HCT116 (cell line): ENCODE data around the gene SWT1.

Source experiments
- CBX3 ChIP-seq: IDR thresholded peaks from 2 replicates; pipeline ENCODE4 v1.6.1; 2012; ENCODE audit warnings: low read depth
- CEBPB ChIP-seq: IDR thresholded peaks from 2 replicates; pipeline ENCODE4 v1.6.1; 2012; ENCODE audit warnings: low read depth
- EZH2 ChIP-seq: fragments of 200-600 bp; sonication (generic); IDR thresholded peaks from 2 replicates; pipeline ENCODE4 v1.6.1; 2017; ENCODE audit warnings: antibody characterized with exemption, mixed run types
- EZH2phosphoT487 ChIP-seq: fragments of 200-600 bp; IDR thresholded peaks from 2 replicates; pipeline ENCODE4 v1.6.1; 2018; ENCODE audit warnings: antibody characterized with exemption, borderline replicate concordance
- FOSL1 ChIP-seq: IDR thresholded peaks from 2 replicates; pipeline ENCODE4 v1.6.1; 2012; ENCODE audit warnings: low read depth
- JUND ChIP-seq: IDR thresholded peaks from 2 replicates; pipeline ENCODE4 v1.6.1; 2012
- POLR2A ChIP-seq: IDR thresholded peaks from 2 replicates; pipeline ENCODE4 v1.7.0; 2011; ENCODE audit warnings: borderline replicate concordance; ENCODE audit not compliant: insufficient read depth, insufficient read length; ENCODE audit errors: extremely low read depth
- POLR2AphosphoS5 ChIP-seq: IDR thresholded peaks from 2 replicates; pipeline ENCODE4 v1.6.1; 2011; ENCODE audit warnings: mild to moderate bottlenecking, low read depth, low read length, moderate library complexity
- SP1 ChIP-seq: IDR thresholded peaks from 2 replicates; pipeline ENCODE4 v1.6.1; 2012; ENCODE audit warnings: low read depth
- SRF ChIP-seq: IDR thresholded peaks from 2 replicates; pipeline ENCODE4 v1.6.1; 2012; ENCODE audit warnings: low read depth
- TF ChIP-seq, protein P1 (sequence below), 3 experiments: fragments of 200-600 bp in 1 of 3; sonication (generic) in 1 of 3; IDR thresholded peaks in 2 of 3; conservative IDR thresholded peaks in 1 of 3; 2 replicates each; pipeline ENCODE4 v1.5.1; 2012 to 2017; ENCODE audit warnings: low read depth in 2 of 3, low read length in 2 of 3, antibody characterized with exemption in 1 of 3, borderline replicate concordance in 1 of 3, control low read depth in 1 of 3, mild to moderate bottlenecking in 1 of 3, mixed read lengths in 1 of 3, mixed run types in 1 of 3, moderate library complexity in 1 of 3; ENCODE audit not compliant: insufficient read depth in 1 of 3
- TF ChIP-seq, protein P2 (sequence below): IDR thresholded peaks from 2 replicates; pipeline ENCODE4 v1.6.1; 2012

DNA sequence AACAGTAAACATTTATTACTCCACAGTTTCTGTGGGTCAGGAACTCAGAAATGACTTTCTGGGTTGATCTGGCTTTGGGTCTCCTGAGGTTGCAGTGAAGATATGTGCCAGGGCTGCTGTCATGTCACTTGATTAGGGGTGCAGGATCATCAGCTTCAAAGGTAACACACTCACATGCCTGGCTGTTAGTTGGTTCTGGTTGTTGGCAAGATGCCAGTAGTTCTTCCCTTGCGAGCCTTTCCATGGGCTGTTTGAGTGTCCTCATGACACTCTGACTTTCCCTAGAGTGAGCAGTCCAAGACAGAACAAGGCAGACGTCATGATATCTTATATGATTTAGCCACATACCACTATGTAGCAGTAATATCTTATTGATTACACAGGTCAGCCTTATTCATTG, 1.8 kb downstream of the SWT1 start:
- TF ChIP-seq EZH2phosphoT487, result no peak
- TF ChIP-seq, protein P1, sequence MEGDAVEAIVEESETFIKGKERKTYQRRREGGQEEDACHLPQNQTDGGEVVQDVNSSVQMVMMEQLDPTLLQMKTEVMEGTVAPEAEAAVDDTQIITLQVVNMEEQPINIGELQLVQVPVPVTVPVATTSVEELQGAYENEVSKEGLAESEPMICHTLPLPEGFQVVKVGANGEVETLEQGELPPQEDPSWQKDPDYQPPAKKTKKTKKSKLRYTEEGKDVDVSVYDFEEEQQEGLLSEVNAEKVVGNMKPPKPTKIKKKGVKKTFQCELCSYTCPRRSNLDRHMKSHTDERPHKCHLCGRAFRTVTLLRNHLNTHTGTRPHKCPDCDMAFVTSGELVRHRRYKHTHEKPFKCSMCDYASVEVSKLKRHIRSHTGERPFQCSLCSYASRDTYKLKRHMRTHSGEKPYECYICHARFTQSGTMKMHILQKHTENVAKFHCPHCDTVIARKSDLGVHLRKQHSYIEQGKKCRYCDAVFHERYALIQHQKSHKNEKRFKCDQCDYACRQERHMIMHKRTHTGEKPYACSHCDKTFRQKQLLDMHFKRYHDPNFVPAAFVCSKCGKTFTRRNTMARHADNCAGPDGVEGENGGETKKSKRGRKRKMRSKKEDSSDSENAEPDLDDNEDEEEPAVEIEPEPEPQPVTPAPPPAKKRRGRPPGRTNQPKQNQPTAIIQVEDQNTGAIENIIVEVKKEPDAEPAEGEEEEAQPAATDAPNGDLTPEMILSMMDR (IDR thresholded peaks at IDR 0.05 in 2 of 3, conservative IDR thresholded peaks at IDR 0.05 in 1 of 3; ENCODE audit: borderline replicate concordance in 1 of 3, insufficient read depth in 1 of 3, low read depth in 2 of 3, low read length in 2 of 3), result no peak
- no peak for TF ChIP-seq POLR2A
- no peak for TF ChIP-seq SP1
- TF ChIP-seq SRF, result no peak
- TF ChIP-seq JUND, result no peak
- TF ChIP-seq CBX3, result no peak
- TF ChIP-seq FOSL1, result no peak
- TF ChIP-seq CEBPB, result no peak
- no peak for TF ChIP-seq POLR2AphosphoS5
- TF ChIP-seq, protein P2, sequence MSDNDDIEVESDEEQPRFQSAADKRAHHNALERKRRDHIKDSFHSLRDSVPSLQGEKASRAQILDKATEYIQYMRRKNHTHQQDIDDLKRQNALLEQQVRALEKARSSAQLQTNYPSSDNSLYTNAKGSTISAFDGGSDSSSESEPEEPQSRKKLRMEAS, result no peak
- no peak for TF ChIP-seq EZH2
